Stimulated activated CD8-positive, alpha-beta memory T cell treated with anti-CD3 and anti-CD28 coated beads, Interleukin-12 subunit alpha, Interleukin-12 subunit beta, amount 100 ng/mL, for 24 hours (primary cell): ENCODE data around the gene EEF1AKMT3.

Experiments
- DNase-seq: peaks from one replicate; pipeline ENCODE4 v3.0.0-alpha.2; 2020; ENCODE audit errors: extremely low read depth

Gene EEF1AKMT3

DNA sequence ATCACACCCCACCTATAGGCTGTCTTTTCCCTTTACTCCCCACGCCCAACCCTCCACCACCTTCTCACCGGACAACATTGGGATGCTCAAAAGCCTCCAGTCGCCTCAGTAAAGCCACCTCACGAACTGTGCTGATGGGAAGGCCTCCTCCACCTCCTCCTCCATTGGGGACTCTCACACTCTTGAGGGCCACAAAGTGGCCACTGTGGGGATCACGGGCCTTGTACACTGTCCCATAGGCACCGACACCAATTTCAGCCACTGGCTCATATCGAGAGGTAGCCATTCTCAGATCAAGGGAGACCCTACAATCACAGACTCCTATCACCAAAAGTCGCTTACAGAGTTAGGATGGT lies 21.0 kb upstream of the EEF1AKMT3 start:
- no peak for DNase-seq

GRCh38 chr12:57751788-57752667 lies 20.4 kb upstream of the EEF1AKMT3 start, which contains the start of gene CDK4:
Gene CDK4 (minus strand): TSS chr12:57752310. CDS start chr12:57751717, 593 bp downstream.
- DNase-seq = peak; percentile 98

- DNase-seq = no peak
These were observed 19.8 kb upstream of the EEF1AKMT3 start for GRCh38 chr12:57752668-57753000.

- no peak for DNase-seq
These were observed 18.6 kb upstream of the EEF1AKMT3 start for GRCh38 chr12:57753756-57754337.

GRCh38 chr12:57754411-57755193 lies 17.8 kb upstream of the EEF1AKMT3 start, which contains the start of gene MARCHF9:
Gene MARCHF9 (plus strand): TSS chr12:57755103. CDS start chr12:57755529, 426 bp downstream.
- DNase-seq = no peak

GRCh38 chr12:57755194-57755453 lies 17.3 kb upstream of the EEF1AKMT3 start:
- no peak for DNase-seq

GRCh38 chr12:57755454-57756372 lies 16.7 kb upstream of the EEF1AKMT3 start:
- DNase-seq = no peak

GRCh38 chr12:57756406-57757341 lies 15.7 kb upstream of the EEF1AKMT3 start:
- no peak for DNase-seq

DNA sequence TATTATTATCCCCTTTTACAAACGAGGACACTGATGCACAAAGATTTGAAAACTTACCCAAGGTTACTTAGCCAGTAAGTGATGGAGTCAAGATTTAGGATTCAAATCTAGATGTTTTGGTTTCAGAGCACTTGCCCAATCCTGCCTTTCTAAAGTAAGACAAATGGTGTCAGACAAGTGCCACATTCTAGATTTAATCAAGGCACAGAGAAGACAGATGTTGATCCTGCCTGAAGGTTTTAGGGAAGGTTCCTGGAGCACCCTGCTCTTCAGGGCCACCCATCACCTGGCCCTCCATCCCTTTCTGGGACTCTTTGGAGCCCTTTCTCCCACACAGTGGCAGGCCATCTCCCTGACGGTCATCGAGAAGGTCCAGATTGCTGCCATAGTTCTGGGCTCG lies 14.6 kb upstream of the EEF1AKMT3 start:
- DNase-seq = no peak

DNA sequence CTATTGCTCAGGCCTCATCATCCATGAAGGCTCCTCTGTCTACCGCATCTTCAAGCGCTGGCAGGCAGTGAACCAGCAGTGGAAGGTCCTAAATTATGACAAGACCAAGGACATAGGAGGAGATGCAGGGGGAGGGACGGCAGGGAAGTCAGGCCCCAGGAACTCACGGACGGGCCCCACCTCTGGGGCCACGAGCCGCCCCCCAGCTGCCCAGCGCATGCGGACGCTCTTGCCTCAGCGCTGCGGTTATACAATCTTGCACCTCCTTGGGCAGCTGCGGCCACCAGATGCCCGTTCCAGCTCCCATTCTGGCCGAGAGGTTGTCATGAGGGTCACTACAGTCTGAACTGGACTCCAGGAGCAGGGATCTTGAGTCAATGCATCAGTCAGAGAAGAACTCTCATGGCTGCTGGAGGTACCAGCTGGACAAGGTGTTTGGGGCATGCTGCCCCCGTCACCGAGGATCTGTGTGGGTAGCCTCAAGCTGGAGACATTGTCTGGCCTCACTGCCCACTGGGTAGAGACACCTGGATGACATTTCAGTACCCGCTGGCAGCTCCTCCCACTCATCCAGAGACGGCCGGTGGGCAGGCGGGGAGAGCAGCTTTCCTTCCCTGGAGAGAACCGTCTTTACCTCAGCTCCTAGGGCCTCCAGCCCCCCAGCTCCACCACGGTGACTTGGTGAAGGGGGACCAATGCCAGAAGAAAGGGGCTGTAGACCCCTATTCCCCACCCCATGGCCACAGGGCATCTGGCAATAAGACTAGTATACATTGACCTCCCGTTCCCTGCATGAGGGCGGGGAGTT lies 13.7 kb upstream of the EEF1AKMT3 start:
- no peak for DNase-seq

GRCh38 chr12:57759360-57759980 lies 12.9 kb upstream of the EEF1AKMT3 start:
- DNase-seq = no peak

DNA sequence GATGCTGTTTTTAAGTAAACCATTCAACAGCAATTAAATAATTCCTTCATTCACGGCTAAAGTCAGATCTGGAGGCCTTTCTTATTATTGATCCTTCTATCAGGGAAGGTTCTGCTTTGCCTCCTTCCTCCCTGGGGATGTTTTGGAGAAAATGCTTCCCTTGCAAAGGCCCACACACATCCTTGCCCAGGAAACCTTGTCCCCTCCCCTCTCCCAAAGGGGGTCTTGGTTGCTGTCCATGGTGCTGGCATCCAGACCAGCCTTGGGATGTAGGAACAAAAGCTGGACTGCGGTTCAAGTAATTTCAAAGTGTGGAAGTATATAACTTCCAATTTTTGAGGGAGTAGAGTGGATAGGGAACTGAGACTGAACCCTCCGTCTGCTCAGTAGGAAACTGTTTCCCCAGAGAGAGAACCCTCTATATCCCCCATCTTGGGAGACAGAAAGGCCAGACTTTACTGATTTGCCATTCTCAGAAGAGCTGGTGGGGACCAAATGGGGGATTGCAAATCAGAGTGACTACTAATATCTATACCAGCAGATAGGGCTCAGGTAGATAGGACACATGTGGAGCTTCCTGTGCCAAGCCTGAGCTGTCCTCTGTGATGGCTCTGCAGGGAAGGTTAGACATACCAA lies 11.9 kb upstream of the EEF1AKMT3 start:
- DNase-seq = no peak

DNA sequence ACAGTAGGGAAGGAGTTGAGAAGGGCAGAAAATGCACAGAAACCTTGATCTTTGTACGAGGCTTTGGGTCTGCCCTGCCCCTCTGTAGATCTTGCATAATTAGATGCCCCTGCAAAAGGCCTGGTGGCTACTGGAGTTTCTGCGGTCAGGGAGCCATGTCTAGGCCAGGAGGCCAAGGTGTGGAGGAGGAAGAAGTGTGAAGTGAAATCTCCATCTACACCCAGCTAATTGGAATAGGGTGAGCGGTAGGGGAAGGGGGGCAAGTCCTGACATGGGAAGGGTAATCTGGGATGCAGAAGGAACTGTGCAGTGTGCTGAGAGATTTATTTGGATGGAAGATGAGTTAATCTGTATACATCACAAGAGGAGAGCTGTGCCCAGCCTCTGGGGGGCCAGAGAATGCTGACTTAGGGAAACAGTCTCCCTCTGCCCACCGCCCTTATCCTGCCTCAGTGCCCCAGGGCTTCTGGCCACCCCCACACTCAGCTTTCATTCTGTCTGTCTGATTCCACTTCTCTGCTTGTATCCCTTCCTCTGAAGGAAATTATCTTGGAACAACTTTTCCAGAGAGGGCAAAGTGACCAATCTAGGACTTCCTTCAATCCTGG lies 10.9 kb upstream of the EEF1AKMT3 start:
- no peak for DNase-seq

GRCh38 chr12:57762463-57762862 lies 10.0 kb upstream of the EEF1AKMT3 start:
- DNase-seq = no peak

- DNase-seq = no peak
These were observed 8.3 kb upstream of the EEF1AKMT3 start for GRCh38 chr12:57763881-57764661.

DNA sequence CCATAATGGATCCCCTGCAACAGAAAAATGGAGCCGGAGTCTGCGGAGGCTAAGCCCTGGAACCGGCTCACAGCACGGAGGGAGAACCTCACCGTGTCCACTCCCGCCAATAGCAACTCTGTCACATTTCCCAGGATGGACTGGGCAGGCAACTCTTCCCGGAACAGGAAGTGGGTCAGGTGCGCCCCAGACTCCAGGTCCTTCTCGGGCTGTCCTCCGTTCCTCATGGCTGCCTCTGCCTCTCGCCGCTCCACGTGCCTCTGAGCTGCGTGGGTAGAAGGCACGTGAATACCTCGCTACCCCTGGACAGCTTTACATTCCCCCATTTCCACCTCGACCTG lies 7.8 kb upstream of the EEF1AKMT3 start:
- DNase-seq = no peak

DNA sequence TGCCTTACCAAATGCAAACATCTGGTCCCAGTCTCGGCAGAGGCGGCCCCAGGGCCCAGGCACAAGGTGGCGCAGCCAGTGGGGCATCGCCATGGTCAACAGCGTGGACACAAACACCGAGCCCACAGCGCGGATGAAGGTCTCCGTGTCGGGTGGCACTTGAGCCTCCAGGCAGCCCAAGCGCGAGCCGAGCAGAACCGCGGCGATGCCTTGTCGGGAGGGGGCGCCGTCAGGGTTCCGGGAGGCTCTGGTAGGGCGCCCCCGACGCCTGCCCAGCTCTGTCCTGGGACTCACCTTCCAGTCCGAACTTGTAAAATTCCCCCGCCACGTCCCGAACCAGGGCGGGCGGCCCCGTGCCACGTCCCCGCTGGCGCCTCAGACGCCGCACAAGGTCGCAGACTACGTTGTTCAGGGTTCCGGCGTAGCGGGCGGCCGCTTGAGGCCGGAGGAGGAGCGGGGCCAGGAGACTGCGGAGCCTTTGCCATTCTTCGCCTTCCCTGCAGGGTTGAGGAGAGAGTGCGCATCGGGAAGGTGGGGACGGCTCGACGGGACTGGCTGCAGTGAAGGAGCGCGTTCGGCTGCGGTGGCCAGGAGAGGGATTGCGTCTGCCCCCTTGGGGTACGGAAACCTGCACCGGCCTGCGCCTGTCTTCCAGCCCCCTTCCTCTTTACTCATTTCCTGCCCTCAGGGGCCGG lies 7.3 kb upstream of the EEF1AKMT3 start:
- DNase-seq = no peak
